ENCODE measurements around the gene CNPPD1. TPM values are rescaled to one million over a fixed set of nuclear protein-coding genes. Genes with fewer than 3 reads are reported as not detected.

Gene CNPPD1
- polyA plus RNA-seq, 3 donors, result 71.7 to 79.7 (median 78.6) TPM

GRCh38 chr2:219165058-219165911 is 11.4 kb downstream of the CNPPD1 start:
- no peak for DNase-seq

- DNase-seq, result no peak
Measured at GRCh38 chr2:219163156-219163555, 13.6 kb downstream of the CNPPD1 start.

GRCh38 chr2:219161097-219161496 is 15.6 kb downstream of the CNPPD1 start:
- DNase-seq, result no peak

- peak; percentile 91 for DNase-seq
Measured at GRCh38 chr2:219160186-219161017, 16.3 kb downstream of the CNPPD1 start, which contains the start of gene NHEJ1. NHEJ1 (minus strand) TSS chr2:219160815; CDS start chr2:219158362, 2,453 bp downstream.

- no peak for DNase-seq
Measured at GRCh38 chr2:219159771-219160185, 16.9 kb downstream of the CNPPD1 start.

- DNase-seq, result no peak
Measured at GRCh38 chr2:219158586-219158985, 18.1 kb downstream of the CNPPD1 start.

- DNase-seq, result no peak
Measured at GRCh38 chr2:219158025-219158424, 18.7 kb downstream of the CNPPD1 start.

GRCh38 chr2:219157396-219157795 is 19.3 kb downstream of the CNPPD1 start:
- no peak for DNase-seq

GRCh38 chr2:219155054-219155644 is 21.6 kb downstream of the CNPPD1 start:
- DNase-seq, result peak; percentile 77

- no peak for DNase-seq
Measured at GRCh38 chr2:219149667-219150066, 27.1 kb downstream of the CNPPD1 start.

- DNase-seq, result no peak
Measured at GRCh38 chr2:219142329-219142728, 34.4 kb downstream of the CNPPD1 start.

- no peak for DNase-seq
Measured at GRCh38 chr2:219140722-219141121, 36.0 kb downstream of the CNPPD1 start.

- DNase-seq, result no peak
Measured at GRCh38 chr2:219133976-219134375, 42.7 kb downstream of the CNPPD1 start.

- no peak for DNase-seq
Measured at GRCh38 chr2:219131744-219132143, 45.0 kb downstream of the CNPPD1 start.

GRCh38 chr2:219131327-219131726 is 45.4 kb downstream of the CNPPD1 start:
- no peak for DNase-seq

- DNase-seq, result no peak
Measured at GRCh38 chr2:219129589-219129988, 47.1 kb downstream of the CNPPD1 start.

- no peak for DNase-seq
Measured at GRCh38 chr2:219128396-219128795, 48.3 kb downstream of the CNPPD1 start.

GRCh38 chr2:219127037-219127635 is 49.6 kb downstream of the CNPPD1 start:
- DNase-seq, result no peak

- no peak for DNase-seq
Measured at GRCh38 chr2:219126555-219126954, 50.2 kb downstream of the CNPPD1 start.

GRCh38 chr2:219125886-219126270 is 50.8 kb downstream of the CNPPD1 start:
- DNase-seq, result no peak

- no peak for DNase-seq
Measured at GRCh38 chr2:219125225-219125885, 51.4 kb downstream of the CNPPD1 start.
